ENCODE measurements around the gene MGAT4B. TPM values are rescaled to one million over a fixed set of nuclear protein-coding genes. Genes with fewer than 3 reads are reported as not detected.

Gene MGAT4B
- total and polyA plus RNA-seq, 2 of the 13 experiments (the other 11 are each of a cell fraction or from before 2014, with no cell fraction given): 93.5 to 130 TPM

GRCh38 chr5:179820483-179821297 lies 14.0 kb upstream of the MGAT4B start, which contains the start of gene SQSTM1 (continued):
- no peak for TF ChIP-seq MYNN (CRISPR knock-in tag; IDR thresholded peaks at IDR 0.05; ENCODE audit: low read depth)
- peak; percentile 96 for TF ChIP-seq ERF (CRISPR knock-in tag; IDR thresholded peaks at IDR 0.05)
- TF ChIP-seq ZNF770 (CRISPR knock-in tag; IDR thresholded peaks at IDR 0.05): peak; percentile 58
- no peak for TF ChIP-seq ETV6 (CRISPR knock-in tag; conservative IDR thresholded peaks at IDR 0.05)
- TF ChIP-seq HDAC2 (CRISPR knock-in tag; IDR thresholded peaks at IDR 0.05): no peak
- peak; percentile 64; the same call in 1 of the 2 replicates for TF ChIP-seq TGIF2 (CRISPR knock-in tag; IDR thresholded peaks at IDR 0.05)
- TF ChIP-seq ARNTL (CRISPR knock-in tag; IDR thresholded peaks at IDR 0.05): peak; percentile 45; the same call in 1 of the 2 replicates
- TF ChIP-seq ZNF264 (CRISPR knock-in tag; IDR thresholded peaks at IDR 0.05): no peak
- TF ChIP-seq NCOA2 (CRISPR knock-in tag; IDR thresholded peaks at IDR 0.05): 0 out of 2 replicates have a peak, but pooled peaks have one; percentile 55
- no peak for TF ChIP-seq ZNF7 (CRISPR knock-in tag; IDR thresholded peaks at IDR 0.05)
- TF ChIP-seq, protein P1, sequence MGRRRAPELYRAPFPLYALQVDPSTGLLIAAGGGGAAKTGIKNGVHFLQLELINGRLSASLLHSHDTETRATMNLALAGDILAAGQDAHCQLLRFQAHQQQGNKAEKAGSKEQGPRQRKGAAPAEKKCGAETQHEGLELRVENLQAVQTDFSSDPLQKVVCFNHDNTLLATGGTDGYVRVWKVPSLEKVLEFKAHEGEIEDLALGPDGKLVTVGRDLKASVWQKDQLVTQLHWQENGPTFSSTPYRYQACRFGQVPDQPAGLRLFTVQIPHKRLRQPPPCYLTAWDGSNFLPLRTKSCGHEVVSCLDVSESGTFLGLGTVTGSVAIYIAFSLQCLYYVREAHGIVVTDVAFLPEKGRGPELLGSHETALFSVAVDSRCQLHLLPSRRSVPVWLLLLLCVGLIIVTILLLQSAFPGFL (CRISPR knock-in tag; IDR thresholded peaks at IDR 0.05): no peak
- TF ChIP-seq ZNF782 (CRISPR knock-in tag; IDR thresholded peaks at IDR 0.05; ENCODE audit: borderline replicate concordance): peak; percentile 9; the same call in 1 of the 2 replicates
- TF ChIP-seq MED1 (CRISPR knock-in tag; IDR thresholded peaks at IDR 0.05): peak; percentile 80; the same call in 1 of the 2 replicates
- no peak for TF ChIP-seq ZBTB20 (CRISPR knock-in tag; IDR thresholded peaks at IDR 0.05; ENCODE audit: borderline replicate concordance, low read depth)
- TF ChIP-seq ZNF230 (CRISPR knock-in tag; IDR thresholded peaks at IDR 0.05): no peak
- TF ChIP-seq ZFP82 (CRISPR knock-in tag; IDR thresholded peaks at IDR 0.05; ENCODE audit: borderline replicate concordance): no peak
- TF ChIP-seq, protein P2, sequence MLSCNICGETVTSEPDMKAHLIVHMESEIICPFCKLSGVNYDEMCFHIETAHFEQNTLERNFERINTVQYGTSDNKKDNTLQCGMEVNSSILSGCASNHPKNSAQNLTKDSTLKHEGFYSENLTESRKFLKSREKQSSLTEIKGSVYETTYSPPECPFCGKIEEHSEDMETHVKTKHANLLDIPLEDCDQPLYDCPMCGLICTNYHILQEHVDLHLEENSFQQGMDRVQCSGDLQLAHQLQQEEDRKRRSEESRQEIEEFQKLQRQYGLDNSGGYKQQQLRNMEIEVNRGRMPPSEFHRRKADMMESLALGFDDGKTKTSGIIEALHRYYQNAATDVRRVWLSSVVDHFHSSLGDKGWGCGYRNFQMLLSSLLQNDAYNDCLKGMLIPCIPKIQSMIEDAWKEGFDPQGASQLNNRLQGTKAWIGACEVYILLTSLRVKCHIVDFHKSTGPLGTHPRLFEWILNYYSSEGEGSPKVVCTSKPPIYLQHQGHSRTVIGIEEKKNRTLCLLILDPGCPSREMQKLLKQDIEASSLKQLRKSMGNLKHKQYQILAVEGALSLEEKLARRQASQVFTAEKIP (CRISPR knock-in tag; IDR thresholded peaks at IDR 0.05; ENCODE audit: borderline replicate concordance): no peak
- TF ChIP-seq ZNF709 (CRISPR knock-in tag; IDR thresholded peaks at IDR 0.05): peak; percentile 84; the same call in 1 of the 2 replicates
- TF ChIP-seq YEATS2 (CRISPR knock-in tag; IDR thresholded peaks at IDR 0.05; ENCODE audit: borderline replicate concordance): peak; percentile 25
- TF ChIP-seq HNRNPL (IDR thresholded peaks at IDR 0.05; ENCODE audit: low read depth, low read length): peak; percentile 18
- TF ChIP-seq AHR (CRISPR knock-in tag; IDR thresholded peaks at IDR 0.05): peak; percentile 67; the same call in 1 of the 2 replicates
- TF ChIP-seq ZNF572 (CRISPR knock-in tag; IDR thresholded peaks at IDR 0.05): no peak
- TF ChIP-seq, protein P3, sequence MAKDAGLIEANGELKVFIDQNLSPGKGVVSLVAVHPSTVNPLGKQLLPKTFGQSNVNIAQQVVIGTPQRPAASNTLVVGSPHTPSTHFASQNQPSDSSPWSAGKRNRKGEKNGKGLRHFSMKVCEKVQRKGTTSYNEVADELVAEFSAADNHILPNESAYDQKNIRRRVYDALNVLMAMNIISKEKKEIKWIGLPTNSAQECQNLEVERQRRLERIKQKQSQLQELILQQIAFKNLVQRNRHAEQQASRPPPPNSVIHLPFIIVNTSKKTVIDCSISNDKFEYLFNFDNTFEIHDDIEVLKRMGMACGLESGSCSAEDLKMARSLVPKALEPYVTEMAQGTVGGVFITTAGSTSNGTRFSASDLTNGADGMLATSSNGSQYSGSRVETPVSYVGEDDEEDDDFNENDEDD (CRISPR knock-in tag; IDR thresholded peaks at IDR 0.05; ENCODE audit: borderline replicate concordance): no peak; the same call in 1 of the 2 replicates
- TF ChIP-seq AGO2 (optimal IDR thresholded peaks at IDR 0.05; ENCODE audit: low read depth, low read length): no peak

Data from HepG2 (cell line).